Fibroblast of lung (primary cell): ENCODE results near the gene ABCA2.

Experiments used
- EZH2 ChIP-seq: IDR thresholded peaks from 2 replicates; pipeline ENCODE4 v1.5.1; 2012; ENCODE audit warnings: low read length, control low read depth, mild to moderate bottlenecking; ENCODE audit errors: missing control alignments
- TF ChIP-seq, protein P1 (sequence below), 2 donors: IDR thresholded peaks in 1 of 2; conservative IDR thresholded peaks in 1 of 2; 1 replicate in 1 of 2; 2 replicates in 1 of 2; pipeline ENCODE4 v1.5.1; 2011 to 2012; ENCODE audit warnings: low read length in 2 of 2, control low read depth in 1 of 2, inconsistent platforms in 1 of 2, low read depth in 1 of 2, mild to moderate bottlenecking in 1 of 2

DNA sequence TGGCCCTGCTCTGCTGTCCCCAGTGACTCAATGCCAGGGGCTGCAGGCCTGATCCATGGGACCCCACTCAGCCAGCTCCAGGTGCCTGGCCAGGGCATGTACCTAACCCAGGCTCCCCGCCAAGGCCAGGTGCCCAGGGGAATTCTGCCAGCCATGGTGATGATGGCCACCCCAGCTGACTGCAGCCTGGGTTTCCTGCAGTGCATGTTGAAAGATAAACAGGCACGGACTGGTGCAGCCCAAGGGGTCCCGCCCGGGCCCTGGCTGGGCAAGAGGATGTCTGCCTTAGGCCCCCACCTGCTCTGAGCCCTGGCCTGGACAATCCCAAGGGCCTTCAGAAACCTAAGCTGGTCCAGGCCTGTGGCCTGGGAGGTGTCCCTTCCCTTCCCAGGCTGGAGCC is 1.2 kb downstream of the ABCA2 start:
- TF ChIP-seq, protein P1, sequence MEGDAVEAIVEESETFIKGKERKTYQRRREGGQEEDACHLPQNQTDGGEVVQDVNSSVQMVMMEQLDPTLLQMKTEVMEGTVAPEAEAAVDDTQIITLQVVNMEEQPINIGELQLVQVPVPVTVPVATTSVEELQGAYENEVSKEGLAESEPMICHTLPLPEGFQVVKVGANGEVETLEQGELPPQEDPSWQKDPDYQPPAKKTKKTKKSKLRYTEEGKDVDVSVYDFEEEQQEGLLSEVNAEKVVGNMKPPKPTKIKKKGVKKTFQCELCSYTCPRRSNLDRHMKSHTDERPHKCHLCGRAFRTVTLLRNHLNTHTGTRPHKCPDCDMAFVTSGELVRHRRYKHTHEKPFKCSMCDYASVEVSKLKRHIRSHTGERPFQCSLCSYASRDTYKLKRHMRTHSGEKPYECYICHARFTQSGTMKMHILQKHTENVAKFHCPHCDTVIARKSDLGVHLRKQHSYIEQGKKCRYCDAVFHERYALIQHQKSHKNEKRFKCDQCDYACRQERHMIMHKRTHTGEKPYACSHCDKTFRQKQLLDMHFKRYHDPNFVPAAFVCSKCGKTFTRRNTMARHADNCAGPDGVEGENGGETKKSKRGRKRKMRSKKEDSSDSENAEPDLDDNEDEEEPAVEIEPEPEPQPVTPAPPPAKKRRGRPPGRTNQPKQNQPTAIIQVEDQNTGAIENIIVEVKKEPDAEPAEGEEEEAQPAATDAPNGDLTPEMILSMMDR (conservative IDR thresholded peaks at IDR 0.05 in 1 of 2, IDR thresholded peaks at IDR 0.05 in 1 of 2; ENCODE audit: low read depth in 1 of 2, low read length in 2 of 2), result no peak
- no peak for TF ChIP-seq EZH2
